HG03095 (cell line): Measurements from ENCODE around the gene NUDT15.
"Not testable (repeated sequence)": the region's sequence is repeated elsewhere in the genome, so short reads cannot be mapped to it uniquely, and the experiment has no call there.

ENCODE experiments used
- ATAC-seq: cut with Tn5 transposase; IDR thresholded peaks from one replicate; pipeline ENCODE4 v1.9.1; 2021; ENCODE audit warnings: moderate library complexity; ENCODE audit not compliant: unreplicated experiment

The NUDT15 gene

DNA sequence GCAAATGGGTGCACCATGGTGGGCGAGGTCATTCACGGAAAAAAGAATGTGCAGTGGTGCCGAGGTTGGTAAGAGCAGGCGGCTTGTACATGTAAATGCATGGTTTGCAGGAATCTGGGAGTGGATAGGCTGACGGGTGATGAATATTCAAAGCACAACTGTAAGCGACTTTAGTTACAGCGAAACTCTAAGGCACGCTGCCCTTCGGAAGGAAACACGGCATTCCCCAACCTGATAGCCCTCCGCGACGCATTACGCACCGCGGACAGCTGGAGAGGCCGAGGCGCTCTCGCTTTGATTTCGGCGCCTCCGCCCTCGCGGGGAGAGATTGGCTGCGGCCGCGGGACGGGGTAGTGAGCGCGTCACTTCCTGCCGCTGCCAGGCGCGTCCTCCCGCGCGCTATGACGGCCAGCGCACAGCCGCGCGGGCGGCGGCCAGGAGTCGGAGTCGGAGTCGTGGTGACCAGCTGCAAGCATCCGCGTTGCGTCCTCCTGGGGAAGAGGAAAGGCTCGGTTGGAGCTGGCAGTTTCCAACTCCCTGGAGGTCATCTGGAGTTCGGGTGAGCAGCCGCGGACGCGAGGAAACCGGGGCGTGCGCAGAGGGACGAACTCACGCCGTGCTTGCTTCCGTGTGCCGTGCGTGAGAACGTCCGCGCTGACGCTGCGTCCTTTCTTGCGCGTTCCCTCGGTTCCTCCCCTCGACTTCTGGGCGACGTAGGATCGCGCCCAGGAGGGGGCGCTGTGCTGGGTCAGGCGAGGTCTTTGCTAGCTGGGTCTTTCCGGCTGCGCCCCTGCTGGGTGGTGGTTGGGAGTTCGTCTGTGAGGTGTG is at the start of gene NUDT15:
TSS of gene NUDT15 (plus strand) at position 381 of the 828 bp plus-strand sequence. CDS start at position 402, 21 bp downstream.
- peak; percentile 95 for ATAC-seq

DNA sequence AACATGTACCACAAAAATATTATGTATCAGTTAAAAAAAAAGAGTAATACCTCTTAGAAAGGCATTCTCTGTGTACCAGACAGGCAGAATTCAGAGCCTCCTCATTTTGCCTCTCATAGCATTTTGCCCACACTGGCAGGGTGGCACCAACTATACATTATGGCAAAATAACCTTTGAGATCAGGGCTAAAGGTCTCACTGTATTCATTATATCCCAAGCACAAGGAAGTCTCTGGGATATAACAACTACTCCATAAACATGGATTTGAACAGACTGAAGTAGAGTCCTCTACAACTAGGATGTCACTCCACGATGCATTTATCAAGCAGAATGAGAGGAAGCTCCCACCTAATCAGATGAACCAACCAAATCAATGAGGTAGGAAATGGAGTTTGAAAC is 47.1 kb upstream of the NUDT15 start:
- no peak for ATAC-seq

DNA sequence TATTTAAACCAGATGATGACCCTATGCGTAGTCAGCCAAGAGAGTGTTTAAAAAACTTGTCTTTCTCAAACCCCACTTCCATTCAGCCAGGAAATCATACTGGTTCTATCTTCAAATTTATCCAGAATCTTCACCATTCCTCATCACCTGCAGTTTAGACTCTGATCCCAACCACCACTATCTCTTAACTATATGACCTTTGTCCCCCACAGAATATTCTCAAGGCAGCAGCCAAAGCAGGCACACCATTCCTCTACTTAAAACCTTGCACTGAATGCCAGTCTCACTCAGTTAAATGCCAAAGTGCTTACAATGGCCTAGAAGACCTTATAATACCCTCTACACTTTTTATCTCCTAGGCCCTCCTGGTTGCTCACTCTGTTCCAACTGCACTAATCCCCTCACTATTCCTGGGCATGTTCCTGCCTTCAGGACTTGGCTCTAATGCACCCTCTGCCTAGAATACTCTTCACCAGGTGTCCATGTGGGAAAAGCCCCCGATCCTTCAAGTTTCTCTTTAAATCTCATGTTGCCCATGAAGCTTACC is 46.5 kb upstream of the NUDT15 start:
- ATAC-seq = no peak

DNA sequence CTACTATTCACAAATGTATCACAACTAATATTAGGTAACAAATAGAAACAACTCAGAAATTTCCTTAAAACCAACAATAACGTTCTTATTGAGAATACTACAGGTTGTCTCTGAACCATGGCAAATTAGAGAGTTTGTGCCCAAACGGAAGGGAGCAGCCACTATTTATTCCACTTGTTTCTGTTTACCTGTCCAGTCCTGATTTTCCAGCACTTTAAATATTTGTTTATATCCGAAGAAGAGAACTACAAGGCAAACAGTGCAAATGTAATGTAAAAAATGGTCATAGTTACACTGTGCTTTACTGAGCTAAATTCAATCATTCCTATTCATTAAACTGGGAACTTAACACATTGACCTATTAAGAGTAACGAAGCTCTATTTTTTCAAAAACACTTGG is 45.7 kb upstream of the NUDT15 start:
- ATAC-seq = no peak

DNA sequence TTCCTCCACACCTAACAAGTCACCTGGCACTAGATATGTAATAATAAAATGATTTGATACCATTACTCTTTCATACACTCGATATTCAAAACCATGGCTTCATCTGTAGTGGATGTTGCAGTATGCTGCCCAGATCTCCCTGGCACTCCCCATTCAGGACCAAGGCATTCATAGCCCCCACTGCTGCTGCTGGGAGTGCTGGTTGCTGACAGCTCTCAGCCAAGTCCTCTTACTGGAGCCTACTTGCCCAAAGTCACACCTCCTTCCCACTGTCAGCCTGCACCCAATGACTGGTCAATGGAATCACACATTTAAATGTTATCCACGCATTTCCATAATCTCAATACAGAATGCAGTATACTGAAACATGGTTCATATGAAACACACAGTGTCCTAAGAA is 40.1 kb upstream of the NUDT15 start:
- no peak for ATAC-seq

DNA sequence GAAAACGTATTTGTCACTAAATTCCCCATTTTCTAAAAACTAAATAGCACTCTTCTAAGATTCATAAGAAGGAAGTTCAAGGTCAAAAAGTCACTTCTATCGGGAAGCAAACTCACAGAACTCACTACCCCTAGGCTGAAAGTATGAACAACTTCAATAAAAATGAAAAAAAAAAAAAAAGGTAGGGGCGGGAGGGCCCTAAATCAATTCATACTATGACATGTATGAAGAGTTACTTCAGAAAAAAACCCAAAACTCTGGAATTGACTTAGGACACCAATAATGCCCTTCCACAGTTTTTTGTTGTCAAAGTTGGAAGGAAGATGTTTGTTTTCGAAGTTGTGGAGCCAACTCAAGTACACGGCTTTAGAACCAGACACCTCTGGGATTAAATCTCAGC is 37.6 kb upstream of the NUDT15 start:
- no peak for ATAC-seq

DNA sequence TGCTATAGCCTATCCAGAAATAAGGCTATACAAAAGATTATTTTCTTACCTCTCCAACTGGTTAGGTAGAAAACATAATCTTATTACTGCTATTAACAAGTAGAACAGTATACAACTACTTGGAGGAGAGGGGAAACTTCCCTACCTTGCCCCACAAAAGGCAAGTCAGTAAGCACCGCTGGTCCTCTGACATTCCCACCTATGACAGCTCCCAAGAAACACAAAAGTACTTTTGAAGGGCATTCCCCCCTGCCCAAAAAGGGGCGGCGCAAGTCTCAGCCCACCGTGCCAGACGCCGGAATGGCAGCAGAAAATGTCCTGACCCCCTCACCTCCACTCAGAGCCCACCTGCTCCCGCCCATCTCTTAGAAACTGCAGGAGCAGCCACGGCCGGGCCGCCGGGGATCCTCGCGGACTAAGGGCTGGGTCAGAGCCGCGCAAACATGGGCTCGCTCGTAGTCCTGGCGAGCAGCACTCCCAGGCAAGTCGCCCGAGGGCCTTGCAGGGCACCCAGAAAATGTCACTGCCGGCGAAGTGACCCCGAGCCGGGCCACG is 36.9 kb upstream of the NUDT15 start:
- ATAC-seq = peak; percentile 32

DNA sequence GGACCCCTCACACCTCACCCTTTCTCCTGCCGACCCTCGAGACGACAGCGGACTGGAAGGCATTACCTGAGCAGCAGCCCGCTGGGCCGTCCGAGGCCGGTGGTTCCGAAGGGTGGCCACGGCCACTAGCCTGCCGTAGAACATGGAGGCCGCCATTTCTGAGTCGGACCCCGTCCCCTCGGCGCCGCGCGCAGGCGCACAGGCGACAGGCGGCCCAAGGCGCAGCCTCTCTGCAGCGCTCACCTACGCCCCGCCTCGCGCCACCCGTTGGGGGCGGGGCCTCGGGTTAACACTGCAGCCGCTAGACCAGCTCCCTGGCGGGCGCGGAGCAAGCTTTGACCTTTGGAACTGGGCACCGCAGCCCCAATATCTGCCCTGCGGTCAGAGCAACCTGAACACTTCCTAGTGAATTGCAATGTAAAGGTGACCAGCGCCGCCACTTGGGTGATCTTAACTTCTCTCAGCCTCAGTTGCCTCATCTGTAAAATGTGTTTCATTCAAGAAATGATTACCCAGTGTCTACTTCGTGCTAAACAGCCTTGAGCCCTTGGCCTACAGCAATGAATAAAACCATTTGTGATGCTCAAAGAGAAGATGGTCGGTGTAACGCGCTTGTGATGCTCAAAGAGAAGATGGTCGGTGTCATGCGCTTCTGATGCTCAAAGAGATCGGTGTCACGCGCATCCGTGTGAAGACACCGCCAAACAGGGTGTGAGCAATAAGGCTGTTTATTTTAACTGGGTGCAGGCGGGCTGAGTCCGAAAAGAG is 36.2 kb upstream of the NUDT15 start, which contains the start of gene SUCLA2:
TSS of gene SUCLA2 (minus strand) at position 160 of the 768 bp plus-strand sequence. CDS start at position 156, 4 bp downstream.
- peak; percentile 97 for ATAC-seq

DNA sequence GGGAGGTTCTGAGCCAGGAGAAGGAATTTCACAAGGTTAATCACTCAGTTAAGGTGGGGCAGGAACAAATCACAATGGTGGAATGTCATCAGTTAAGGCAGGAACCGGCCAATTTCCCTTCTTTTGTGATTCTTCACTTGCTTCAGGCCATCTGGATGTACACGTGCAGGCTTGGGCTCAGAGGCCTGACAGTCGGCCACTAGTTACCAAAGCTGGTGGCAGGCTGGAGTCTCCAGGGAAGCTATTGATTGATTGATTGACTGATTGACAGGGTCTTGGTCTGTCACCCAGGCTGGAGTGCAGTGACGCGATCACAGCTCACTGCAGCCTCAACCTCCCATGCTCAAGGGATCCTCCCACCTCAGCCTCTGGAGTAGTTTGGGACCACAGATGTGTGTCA is 35.5 kb upstream of the NUDT15 start:
- not testable (repeated sequence) for ATAC-seq

DNA sequence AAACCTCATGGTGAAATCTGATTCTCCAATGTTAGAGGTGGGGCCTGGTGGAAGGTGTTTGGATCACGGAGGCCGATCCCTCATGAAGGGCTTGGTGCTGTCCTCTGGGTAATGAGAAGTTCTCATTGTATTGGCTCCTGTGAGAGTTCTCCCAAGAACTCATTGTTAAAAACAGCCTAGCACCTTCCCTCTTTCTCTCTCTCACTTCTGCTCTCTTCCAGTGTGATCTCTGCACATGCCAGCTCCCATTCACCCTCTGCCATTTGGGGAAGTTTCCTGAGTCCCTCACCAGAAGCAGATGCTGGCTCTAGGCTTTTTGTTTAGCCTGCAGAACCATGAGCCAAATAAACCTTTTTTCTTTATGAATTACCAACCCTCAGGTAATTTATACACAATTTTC is 33.3 kb upstream of the NUDT15 start:
- no peak for ATAC-seq

DNA sequence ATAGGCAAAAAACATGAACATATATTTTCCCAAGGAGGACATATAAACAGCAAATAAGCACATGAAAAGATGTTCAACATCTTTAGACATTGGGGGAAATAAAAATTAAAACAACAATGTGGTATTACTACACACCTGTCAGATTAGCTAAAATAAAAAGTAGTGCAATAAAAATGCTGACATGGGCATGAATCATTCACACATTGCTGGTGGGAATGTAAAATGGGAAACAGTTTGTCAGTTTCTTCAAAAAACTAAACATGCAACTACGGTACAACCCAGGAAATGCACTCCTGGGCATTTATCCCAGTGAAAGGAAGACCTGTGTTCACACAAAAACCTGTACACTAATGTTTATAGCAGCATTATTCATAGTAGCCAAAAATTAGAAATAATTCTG is 31.1 kb upstream of the NUDT15 start:
- no peak for ATAC-seq

DNA sequence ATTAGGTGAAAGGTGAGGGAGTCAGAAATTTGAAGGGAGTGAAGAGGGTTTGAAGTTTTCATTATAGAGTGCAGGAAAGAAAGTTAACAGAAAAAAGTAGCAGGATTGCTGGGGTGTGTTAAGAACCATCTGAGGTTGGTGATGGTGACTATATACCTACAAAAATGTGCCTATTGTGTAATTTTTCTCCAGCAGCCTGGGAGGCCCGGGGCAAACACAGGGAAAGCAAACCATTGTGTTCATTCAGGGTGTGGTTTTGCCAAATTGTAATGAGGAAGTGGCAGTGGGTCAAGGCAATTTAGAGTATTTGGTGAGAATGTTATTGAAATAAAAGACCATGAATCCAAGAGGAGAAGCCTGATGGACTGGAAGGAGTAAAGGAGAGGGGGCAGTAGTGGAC is 28.2 kb upstream of the NUDT15 start:
- no peak for ATAC-seq

DNA sequence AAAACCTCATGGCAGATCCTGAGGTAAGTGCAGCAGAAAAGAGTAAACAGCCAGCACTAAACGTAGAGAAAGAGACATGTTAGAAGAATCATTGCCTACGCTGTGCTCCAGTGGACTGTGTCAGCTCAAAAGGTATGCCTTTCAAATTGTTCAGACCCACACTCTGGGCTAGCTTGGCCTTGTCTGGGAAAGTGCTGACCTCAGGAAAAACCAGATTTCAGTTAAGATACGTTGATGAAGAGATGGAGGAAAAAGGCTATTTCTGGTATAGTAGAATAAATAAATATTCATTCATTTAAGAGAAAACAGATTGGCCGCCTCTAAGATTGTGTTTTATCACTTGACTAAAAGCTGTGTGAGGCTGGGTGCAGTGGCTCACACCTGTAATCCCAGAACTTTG is 26.8 kb upstream of the NUDT15 start:
- ATAC-seq = no peak

DNA sequence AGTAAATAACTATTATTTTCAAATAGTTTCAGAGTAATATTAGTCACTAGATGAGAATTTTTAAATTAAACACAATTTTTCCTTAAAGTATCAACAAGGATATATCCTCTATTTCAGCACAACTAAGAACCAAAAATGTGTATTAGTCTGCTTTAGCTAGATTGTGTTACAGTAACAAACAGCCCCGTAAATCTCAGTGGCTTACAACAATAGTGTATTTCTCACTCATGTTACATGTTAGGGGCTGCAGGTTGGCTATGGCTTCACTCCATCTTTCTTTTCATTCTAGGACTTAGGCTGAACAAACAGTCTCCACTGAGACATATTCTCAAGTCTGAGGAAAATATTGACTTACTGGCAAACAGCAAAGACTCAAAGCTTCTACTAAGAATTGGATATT is 24.9 kb upstream of the NUDT15 start:
- ATAC-seq = no peak

DNA sequence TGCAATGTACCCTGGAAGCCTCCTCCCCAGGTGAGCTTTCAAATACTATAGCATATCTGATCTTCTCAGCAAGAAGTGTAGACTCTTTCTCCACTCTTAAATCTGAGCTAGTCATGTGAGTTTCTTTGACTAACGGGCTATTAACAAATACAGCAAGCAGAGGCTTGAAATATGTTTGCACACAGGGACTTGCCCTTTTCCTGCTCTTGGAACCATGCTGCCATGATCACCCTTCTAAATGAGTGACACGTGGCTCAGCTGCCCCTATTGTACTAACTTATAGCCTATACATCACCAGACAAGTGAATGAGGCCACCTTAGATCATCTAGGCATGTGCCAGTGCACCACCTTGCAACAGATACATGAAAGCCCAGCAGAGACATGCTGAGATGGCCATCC is 23.2 kb upstream of the NUDT15 start:
- no peak for ATAC-seq

DNA sequence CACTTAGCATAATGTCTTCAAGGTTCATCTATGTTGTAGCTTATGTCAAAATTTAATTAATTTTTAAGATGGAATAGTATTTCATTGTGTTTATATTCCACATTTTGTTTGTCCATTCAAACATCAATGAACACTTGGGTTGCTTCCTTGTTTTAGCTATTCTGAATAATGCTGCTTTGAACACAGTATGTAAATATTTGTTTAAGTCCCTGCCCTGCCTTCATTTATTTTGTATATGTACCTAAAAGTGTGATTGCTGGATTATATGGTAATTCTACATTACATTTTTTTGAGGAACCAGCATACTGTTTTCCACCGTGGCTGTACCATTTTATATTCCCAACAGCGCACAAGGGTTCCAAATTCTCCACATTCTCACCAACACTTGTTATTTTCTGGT is 18.9 kb upstream of the NUDT15 start:
- no peak for ATAC-seq

DNA sequence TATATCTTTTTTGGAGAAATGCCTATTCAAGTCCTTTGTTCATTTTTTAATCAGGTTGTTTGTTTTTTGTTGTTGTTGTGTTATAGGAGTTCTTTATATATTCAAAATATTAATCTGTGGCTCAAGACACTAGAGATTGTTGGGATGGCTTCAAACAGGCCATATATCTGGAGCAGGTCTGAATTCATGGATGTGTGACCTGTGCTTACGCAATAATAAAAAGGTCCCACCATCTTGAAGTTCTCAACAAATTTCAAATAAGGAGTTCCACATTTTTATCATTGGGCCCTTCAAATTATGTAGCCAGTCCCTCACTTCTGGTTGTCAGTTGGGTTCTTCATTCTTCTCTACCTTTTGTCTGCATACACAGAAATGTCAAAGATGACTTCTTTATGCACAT is 17.7 kb upstream of the NUDT15 start:
- no peak for ATAC-seq

DNA sequence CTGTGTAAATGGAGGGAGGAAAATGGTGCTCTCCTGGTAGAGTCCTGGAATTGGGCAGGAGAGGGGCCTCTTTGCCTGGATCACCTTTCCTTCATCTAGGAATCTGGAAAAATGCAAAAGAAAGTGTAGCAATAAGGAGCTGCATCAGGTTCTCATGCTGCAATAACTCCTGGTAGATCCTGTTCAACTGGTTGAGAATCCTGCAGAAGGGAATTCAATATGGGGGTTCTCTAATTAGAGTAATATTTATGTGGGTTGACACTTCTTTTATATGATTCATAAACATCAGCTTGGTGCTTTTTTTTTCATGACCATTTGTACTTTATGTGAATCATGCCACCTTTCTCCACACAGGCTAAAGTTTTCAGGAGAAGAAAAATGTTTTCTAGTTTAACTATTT is 9.5 kb upstream of the NUDT15 start:
- no peak for ATAC-seq

DNA sequence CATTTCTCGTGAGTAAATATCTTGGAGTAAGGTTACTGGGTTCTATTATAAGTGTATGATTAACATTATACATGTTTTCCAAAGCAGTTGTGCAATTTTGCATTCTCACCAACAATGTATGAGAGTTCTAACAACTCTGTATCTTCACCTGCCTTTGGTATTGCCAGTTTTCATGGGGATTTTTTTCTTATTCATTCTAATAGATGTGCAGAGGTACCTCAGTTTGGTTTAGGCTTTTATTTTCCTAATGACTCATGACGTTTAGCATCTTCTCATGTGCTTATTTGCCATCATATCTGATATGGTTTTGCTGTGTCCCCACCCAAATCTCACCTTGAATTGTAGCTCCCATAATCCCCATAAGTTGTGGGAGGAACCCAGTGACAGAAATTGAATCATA is 7.7 kb upstream of the NUDT15 start:
- no peak for ATAC-seq

DNA sequence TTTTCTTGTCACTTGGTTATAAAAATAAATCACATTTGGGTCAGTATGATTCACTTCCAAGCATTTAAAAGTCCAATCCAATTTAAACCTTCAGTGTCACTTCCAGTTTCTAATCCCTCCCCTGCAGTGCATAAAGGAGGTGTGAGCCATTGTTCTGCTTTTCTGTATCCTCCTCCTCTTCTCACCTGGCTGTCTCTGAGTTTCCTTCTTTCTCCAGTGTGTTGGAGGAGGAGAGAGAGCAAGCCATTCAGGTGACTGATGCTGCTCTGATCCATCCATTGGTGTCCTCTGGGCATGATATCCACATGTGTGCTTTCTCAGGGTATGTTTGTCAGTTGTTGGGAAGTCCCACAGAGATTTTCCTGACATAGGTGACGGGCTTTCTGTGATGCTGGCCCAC is 1.2 kb downstream of the NUDT15 start:
- ATAC-seq = no peak

DNA sequence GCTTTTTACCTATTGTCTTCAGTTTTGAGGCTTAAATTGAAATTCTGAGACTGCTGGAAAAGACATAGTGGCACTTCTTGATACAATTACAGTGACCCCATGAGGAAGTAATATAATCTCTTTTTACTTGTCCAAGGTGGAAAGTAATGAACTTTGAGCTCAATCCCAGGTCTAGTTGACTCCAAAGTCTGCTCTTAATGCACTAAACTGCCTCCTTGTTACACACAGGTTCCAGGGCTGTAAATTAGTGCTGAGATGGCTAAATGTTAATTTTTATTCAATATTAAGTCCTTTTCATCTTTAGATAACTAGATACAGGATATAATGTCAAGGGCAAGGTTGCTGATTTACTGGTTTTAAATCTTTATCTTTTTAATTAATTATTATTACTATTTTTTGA is 2.5 kb downstream of the NUDT15 start:
- ATAC-seq = no peak

DNA sequence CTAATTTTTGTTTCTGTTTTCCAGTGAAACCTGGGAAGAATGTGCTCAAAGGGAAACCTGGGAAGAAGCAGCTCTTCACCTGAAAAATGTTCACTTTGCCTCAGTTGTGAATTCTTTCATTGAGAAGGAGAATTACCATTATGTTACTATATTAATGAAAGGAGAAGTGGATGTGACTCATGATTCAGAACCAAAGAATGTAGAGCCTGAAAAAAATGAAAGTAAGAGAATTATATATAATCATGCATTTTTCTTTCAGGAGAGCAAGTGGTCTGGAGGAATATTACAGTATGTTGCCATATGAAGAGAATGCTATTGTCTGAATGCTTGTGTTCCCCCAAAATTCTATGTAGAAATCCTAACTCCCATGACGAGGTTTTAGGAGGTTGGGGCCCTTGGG is 3.4 kb downstream of the NUDT15 start:
- no peak for ATAC-seq
